ENCODE measurements around the gene CYTH4. TPM values are rescaled to one million over a fixed set of nuclear protein-coding genes. Genes with fewer than 3 reads are reported as not detected.

Gene CYTH4
- total RNA-seq, 3 donors from 2014 or later, result 8.7 to 13.3 (median 11.6) TPM

DNA sequence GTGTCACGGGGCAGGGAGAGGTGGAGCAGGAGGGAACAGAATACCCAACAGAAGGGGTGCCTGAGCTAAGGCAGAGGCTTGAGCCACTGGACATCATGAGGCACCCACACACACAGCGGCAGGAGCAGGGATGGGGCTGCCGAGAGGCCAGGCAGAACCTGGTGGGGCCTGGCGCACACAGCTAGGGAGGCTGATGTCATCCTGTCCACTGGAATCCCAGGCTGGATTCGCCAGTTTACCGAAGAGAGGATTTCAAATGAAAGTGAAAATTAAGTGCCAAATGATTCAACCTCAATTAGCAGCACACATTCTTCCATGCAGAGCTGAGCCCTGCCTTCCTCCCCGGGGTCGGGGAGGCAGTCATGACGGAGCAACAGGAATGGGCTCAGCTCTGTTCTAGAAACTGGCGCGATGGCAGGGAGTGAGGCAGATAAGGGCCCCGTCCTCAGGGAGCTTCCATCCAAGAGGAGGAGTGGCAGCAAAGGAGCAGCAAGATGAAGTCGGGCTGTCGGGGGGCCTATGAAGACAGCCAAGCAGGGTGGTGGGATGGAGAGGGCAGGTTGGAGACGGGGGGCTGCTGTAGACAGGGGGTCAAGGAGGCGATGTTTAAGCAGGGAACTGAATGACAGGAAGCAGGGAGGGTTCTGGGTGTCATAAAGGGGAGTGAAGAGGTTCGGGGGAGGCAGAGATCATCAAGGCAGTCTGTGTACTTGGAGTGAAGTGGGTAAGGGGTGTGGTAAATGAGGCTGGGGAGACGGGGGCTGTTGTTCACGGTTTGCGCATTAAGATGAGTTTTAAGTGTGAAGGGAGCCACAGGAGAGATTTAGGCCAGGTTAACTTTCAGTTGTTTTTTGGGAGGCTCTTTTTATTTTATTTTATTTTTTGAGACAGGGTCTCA is 44.7 kb upstream of the CYTH4 start:
- H3K9me3 ChIP-seq, result no peaks in the 10 kb centered on the region
- H3K4me3 ChIP-seq, result no peak overlapping the region
- peak in 1 of 3 donors; percentile 40 for DNase-seq
- no peaks in the 10 kb centered on the region for H3K4me1 ChIP-seq (ENCODE audit: low read depth)
- ATAC-seq, result no peak
- intact Hi-C loops (cut with DNase I, micrococcal nuclease), result no loop called here
- TF ChIP-seq, protein P1, sequence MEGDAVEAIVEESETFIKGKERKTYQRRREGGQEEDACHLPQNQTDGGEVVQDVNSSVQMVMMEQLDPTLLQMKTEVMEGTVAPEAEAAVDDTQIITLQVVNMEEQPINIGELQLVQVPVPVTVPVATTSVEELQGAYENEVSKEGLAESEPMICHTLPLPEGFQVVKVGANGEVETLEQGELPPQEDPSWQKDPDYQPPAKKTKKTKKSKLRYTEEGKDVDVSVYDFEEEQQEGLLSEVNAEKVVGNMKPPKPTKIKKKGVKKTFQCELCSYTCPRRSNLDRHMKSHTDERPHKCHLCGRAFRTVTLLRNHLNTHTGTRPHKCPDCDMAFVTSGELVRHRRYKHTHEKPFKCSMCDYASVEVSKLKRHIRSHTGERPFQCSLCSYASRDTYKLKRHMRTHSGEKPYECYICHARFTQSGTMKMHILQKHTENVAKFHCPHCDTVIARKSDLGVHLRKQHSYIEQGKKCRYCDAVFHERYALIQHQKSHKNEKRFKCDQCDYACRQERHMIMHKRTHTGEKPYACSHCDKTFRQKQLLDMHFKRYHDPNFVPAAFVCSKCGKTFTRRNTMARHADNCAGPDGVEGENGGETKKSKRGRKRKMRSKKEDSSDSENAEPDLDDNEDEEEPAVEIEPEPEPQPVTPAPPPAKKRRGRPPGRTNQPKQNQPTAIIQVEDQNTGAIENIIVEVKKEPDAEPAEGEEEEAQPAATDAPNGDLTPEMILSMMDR (IDR thresholded peaks at IDR 0.05), result no peak
- no peaks in the 10 kb centered on the region for H3K36me3 ChIP-seq (ENCODE audit: low read depth)

DNA sequence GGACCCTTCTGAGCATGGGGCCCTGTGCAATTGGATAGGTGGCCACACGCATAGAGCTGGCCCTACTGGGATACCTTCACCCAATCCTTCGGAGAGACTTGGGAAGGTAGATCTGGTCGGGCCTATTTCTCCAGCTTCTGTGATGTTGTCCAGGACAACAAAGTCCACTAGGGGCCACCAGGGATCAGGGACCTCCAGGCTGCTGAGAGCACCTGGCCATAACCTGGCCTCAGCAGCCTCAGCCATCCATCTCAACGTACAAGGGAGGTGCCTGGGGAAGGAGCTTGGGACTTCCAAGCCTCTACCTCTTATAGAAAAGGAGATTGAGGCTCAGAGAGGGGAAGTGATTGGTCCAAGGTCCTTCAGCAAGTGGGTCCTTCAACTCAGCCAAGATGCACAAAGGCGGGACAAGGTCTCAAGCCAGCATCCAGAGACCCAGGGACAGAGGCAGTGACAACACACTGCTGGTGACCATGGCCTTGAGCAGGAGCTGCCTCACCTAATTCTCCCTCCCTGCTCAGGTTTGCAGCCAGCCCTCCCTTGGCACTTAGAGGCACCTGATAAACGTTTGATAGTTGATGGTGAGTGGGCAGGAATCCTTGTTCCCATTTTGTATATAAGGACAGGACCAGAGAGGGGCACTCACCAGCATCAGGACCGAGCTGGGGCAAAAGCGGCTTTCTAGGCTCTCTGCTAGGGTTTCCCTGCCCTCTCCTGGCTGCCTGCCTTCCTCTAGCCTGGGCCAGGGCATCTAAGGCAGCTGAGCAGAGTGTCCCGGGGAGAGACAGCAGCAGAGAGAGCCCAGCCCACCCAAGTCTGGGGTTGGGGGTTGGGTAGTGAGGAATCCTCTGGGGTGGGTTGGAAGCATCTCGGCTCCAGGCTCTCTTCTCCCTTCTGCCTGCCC is 42.7 kb upstream of the CYTH4 start:
- peak in 1 of 3 donors; percentile 27 for DNase-seq
- Histone ChIP-seq H3K36me3 (ENCODE audit: low read depth) (no peaks in the 10 kb centered on the region), H3K4me3 (no peak overlapping the region), H3K9me3 (no peaks in the 10 kb centered on the region), H3K4me1 (ENCODE audit: low read depth) (peaks cover 4% of the 10 kb centered on the region)
- no peak for ATAC-seq
- TF ChIP-seq, protein P1 (IDR thresholded peaks at IDR 0.05), result no peak
- intact Hi-C loops (cut with DNase I, micrococcal nuclease), result no loop called here

DNA sequence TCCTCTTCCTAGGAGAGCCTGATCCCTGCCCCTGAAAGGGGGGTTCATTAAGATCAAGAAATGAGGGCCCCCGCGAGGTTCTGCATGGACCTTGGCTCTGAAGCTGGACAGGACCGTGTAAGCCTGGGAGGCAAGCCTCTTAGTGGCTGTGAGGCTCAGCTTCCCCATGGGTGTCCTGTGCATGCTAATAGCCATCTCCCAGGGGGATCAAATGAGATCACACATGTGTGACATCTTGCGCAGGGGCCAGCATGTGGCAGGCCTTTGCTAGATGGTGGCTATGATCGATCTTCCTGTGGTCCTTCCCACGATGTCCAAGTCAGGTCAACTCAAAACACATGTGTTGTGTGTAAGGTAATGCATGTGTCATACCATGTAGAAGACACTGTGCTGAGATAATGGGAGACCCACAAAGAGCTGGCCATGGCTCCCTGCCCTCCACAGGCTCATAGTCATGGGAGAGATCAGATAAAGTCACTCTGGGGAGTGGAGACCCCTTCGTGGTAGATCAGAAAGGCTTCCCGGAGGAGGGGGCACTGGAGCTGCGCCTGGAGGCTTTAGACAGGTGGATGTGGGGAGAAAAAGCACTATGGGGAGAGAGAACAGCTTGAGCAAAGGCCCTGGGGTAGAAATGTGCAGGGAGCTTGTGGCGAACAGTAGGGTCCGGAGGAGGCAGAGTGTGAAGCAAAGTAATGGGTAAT is 41.9 kb upstream of the CYTH4 start:
- intact Hi-C loops (cut with DNase I, micrococcal nuclease), result no loop called here
- TF ChIP-seq, protein P1 (IDR thresholded peaks at IDR 0.05), result no peak
- Histone ChIP-seq H3K9me3 (no peaks in the 10 kb centered on the region), H3K36me3 (ENCODE audit: low read depth) (no peaks in the 10 kb centered on the region), H3K4me1 (ENCODE audit: low read depth) (peaks cover 6% of the 10 kb centered on the region), H3K4me3 (no peak overlapping the region)
- DNase-seq, result peak in 1 of 3 donors; percentile 27
- ATAC-seq, result no peak

DNA sequence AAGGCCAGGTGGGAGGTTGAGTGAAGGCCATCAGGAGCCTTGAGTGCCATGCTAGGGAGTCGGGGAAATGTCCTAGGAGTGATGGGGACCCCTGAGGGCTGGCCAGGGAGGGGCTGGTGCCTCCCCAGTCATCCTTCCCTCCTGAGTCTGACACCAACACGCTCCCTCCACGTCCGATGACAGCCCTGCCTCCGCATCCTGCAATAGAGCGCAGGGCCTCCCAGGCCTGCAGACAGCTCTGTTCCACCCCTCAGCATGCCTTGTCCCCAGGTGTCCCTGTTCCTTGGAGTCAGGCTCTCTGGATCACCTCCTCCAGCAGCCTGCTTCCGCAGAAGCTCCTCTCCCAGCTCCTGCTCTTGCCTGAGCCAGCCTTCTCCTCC is 41.4 kb upstream of the CYTH4 start:
- Histone ChIP-seq H3K4me1 (ENCODE audit: low read depth) (peaks cover 6% of the 10 kb centered on the region), H3K4me3 (no peak overlapping the region), H3K9me3 (no peaks in the 10 kb centered on the region), H3K36me3 (ENCODE audit: low read depth) (no peaks in the 10 kb centered on the region)
- DNase-seq (peak in 1 of 3 donors; percentile 59), ATAC-seq (no peak)
- intact Hi-C loops (cut with DNase I, micrococcal nuclease), result no loop called here
- TF ChIP-seq, protein P1 (IDR thresholded peaks at IDR 0.05), result no peak
